ENCODE data around the gene FXYD6. TPM values are rescaled to one million over a fixed set of nuclear protein-coding genes. Genes with fewer than 3 reads are reported as not detected.
A peak's percentile ranks its signal among the peaks of the same experiment; 100 is the strongest.

The FXYD6 gene
- total RNA-seq, 1 experiment from 2014 or later, result not detected

- CTCF ChIA-PET, result no interaction called here
- Histone ChIP-seq H3K9me2 (replicated peaks; ENCODE audit: low read length) (no peaks in the 10 kb centered on the region), H2AFZ (ENCODE audit: low read length) (no peak overlapping the region), H3K9me3 (ENCODE audit: low read length) (no peaks in the 10 kb centered on the region), H3K27me3 (ENCODE audit: low read length) (peaks cover 41% of the 10 kb centered on the region), H3K27ac (ENCODE audit: low read length) (no peak overlapping the region), H3K4me1 (ENCODE audit: insufficient read depth, low read length) (peaks cover 14% of the 10 kb centered on the region), H3F3A (ENCODE audit: low read length, unreplicated experiment) (no peaks in the 10 kb centered on the region), H3K4me2 (ENCODE audit: low read length) (no peak overlapping the region), H3K36me3 (ENCODE audit: low read depth, low read length) (no peaks in the 10 kb centered on the region), H3K4me3 (ENCODE audit: low read length) (no peak overlapping the region), H3K79me2 (ENCODE audit: low read length) (no peaks in the 10 kb centered on the region), H3K9ac (ENCODE audit: low read length) (no peak overlapping the region), H4K20me1 (ENCODE audit: low read length) (no peaks in the 10 kb centered on the region)
- intact Hi-C loops (cut with micrococcal nuclease), result no loop called here
- no peak for DNase-seq
- no peak for ATAC-seq
- POLR2A ChIA-PET (ENCODE audit: unreplicated experiment), result no interaction called here
- no peak for TF ChIP-seq CTCF (conservative IDR thresholded peaks at IDR 0.05; ENCODE audit: low read depth, low read length)
- TF ChIP-seq EZH2phosphoT487 (IDR thresholded peaks at IDR 0.05; ENCODE audit: borderline replicate concordance, low read length), result no peak
- TF ChIP-seq EZH2 (IDR thresholded peaks at IDR 0.05; ENCODE audit: low read length, unreplicated experiment), result no peak
- BruUV-seq (replicated peaks), result no TSS peak
These were observed 55.9 kb downstream of the FXYD6 start for GRCh38 chr11:117820516-117820915.

- no peaks in the 10 kb centered on the region for H3K79me2 ChIP-seq (ENCODE audit: low read length)
- H3K9me2 ChIP-seq (replicated peaks; ENCODE audit: low read length), result no peaks in the 10 kb centered on the region
- intact Hi-C loops (cut with micrococcal nuclease), result no loop called here
- H3K36me3 ChIP-seq (ENCODE audit: low read depth, low read length), result no peaks in the 10 kb centered on the region
- no peak overlapping the region for H3K27ac ChIP-seq (ENCODE audit: low read length)
- no peak overlapping the region for H3K9ac ChIP-seq (ENCODE audit: low read length)
- CTCF ChIA-PET, result no interaction called here
- H4K20me1 ChIP-seq (ENCODE audit: low read length), result no peaks in the 10 kb centered on the region
- H3K4me2 ChIP-seq (ENCODE audit: low read length), result no peak overlapping the region
- TF ChIP-seq EZH2phosphoT487 (IDR thresholded peaks at IDR 0.05; ENCODE audit: borderline replicate concordance, low read length) (no peak), EZH2 (IDR thresholded peaks at IDR 0.05; ENCODE audit: low read length, unreplicated experiment) (no peak), CTCF (conservative IDR thresholded peaks at IDR 0.05; ENCODE audit: low read depth, low read length) (no peak)
- peaks cover 14% of the 10 kb centered on the region for H3K4me1 ChIP-seq (ENCODE audit: insufficient read depth, low read length)
- H3K27me3 ChIP-seq (ENCODE audit: low read length), result peaks cover 37% of the 10 kb centered on the region
- BruUV-seq (replicated peaks), result no TSS peak
- no peak overlapping the region for H3K4me3 ChIP-seq (ENCODE audit: low read length)
- DNase-seq, result no peak
- ATAC-seq, result no peak
- H2AFZ ChIP-seq (ENCODE audit: low read length), result no peak overlapping the region
- no peaks in the 10 kb centered on the region for H3K9me3 ChIP-seq (ENCODE audit: low read length)
- POLR2A ChIA-PET (ENCODE audit: unreplicated experiment), result no interaction called here
- no peaks in the 10 kb centered on the region for H3F3A ChIP-seq (ENCODE audit: low read length, unreplicated experiment)
These were observed 56.4 kb downstream of the FXYD6 start for GRCh38 chr11:117820071-117820470.

GRCh38 chr11:117819096-117820040 is 57.1 kb downstream of the FXYD6 start:
- H3K79me2 ChIP-seq (ENCODE audit: low read length), result no peaks in the 10 kb centered on the region
- no peaks in the 10 kb centered on the region for H3K36me3 ChIP-seq (ENCODE audit: low read depth, low read length)
- H3K4me3 ChIP-seq (ENCODE audit: low read length), result no peak overlapping the region
- H4K20me1 ChIP-seq (ENCODE audit: low read length), result no peaks in the 10 kb centered on the region
- peaks cover 30% of the 10 kb centered on the region for H3K27me3 ChIP-seq (ENCODE audit: low read length)
- no peaks in the 10 kb centered on the region for H3F3A ChIP-seq (ENCODE audit: low read length, unreplicated experiment)
- H3K9me3 ChIP-seq (ENCODE audit: low read length), result no peaks in the 10 kb centered on the region
- peak; percentile 88 for TF ChIP-seq CTCF (conservative IDR thresholded peaks at IDR 0.05; ENCODE audit: low read depth, low read length)
- no peak for TF ChIP-seq EZH2phosphoT487 (IDR thresholded peaks at IDR 0.05; ENCODE audit: borderline replicate concordance, low read length)
- no peak overlapping the region for H3K9ac ChIP-seq (ENCODE audit: low read length)
- BruUV-seq (replicated peaks), result no TSS peak
- H3K27ac ChIP-seq (ENCODE audit: low read length), result no peak overlapping the region
- CTCF ChIA-PET, result interaction anchor here (0.6 to 1.0 kb wide), 2 partner anchors 12 to 127 kb away, joined by 3 to 8 read pairs; no protein-coding TSS in a partner anchor
- intact Hi-C loops (cut with micrococcal nuclease), result loop anchor here (5.0 kb wide), 2 partner anchors 392 to 582 kb away; no protein-coding TSS in a partner anchor
- no peak overlapping the region for H3K4me2 ChIP-seq (ENCODE audit: low read length)
- DNase-seq (peak; percentile 86), ATAC-seq (peak; percentile 34; the same call in 1 of the 2 replicates)
- no peak overlapping the region for H2AFZ ChIP-seq (ENCODE audit: low read length)
- no peaks in the 10 kb centered on the region for H3K9me2 ChIP-seq (replicated peaks; ENCODE audit: low read length)
- POLR2A ChIA-PET (ENCODE audit: unreplicated experiment), result no interaction called here
- H3K4me1 ChIP-seq (ENCODE audit: insufficient read depth, low read length), result peaks cover 14% of the 10 kb centered on the region
